ENCODE data around the gene CDC123.

- TF ChIP-seq CTCF (conservative IDR thresholded peaks at IDR 0.05; ENCODE audit: low read length) (no peak), EZH2phosphoT487 (IDR thresholded peaks at IDR 0.05; ENCODE audit: borderline replicate concordance) (no peak)
Measured at GRCh38 chr10:12195281-12195602, 746 bp upstream of the CDC123 start.
